Central memory CD4-positive, alpha-beta T cell (primary cell): ENCODE results near the gene DGKQ.
A peak's percentile ranks its signal among the peaks of the same experiment; 100 is the strongest.

Experiments
- DNase-seq: peaks from one replicate; pipeline ENCODE4 v3.0.0; 2022
- total RNA-seq, 3 experiments: gene quantifications; one replicate each; lab custom pipeline; 2026; lab: John Stamatoyannopoulos, UW

Gene DGKQ, protein sequence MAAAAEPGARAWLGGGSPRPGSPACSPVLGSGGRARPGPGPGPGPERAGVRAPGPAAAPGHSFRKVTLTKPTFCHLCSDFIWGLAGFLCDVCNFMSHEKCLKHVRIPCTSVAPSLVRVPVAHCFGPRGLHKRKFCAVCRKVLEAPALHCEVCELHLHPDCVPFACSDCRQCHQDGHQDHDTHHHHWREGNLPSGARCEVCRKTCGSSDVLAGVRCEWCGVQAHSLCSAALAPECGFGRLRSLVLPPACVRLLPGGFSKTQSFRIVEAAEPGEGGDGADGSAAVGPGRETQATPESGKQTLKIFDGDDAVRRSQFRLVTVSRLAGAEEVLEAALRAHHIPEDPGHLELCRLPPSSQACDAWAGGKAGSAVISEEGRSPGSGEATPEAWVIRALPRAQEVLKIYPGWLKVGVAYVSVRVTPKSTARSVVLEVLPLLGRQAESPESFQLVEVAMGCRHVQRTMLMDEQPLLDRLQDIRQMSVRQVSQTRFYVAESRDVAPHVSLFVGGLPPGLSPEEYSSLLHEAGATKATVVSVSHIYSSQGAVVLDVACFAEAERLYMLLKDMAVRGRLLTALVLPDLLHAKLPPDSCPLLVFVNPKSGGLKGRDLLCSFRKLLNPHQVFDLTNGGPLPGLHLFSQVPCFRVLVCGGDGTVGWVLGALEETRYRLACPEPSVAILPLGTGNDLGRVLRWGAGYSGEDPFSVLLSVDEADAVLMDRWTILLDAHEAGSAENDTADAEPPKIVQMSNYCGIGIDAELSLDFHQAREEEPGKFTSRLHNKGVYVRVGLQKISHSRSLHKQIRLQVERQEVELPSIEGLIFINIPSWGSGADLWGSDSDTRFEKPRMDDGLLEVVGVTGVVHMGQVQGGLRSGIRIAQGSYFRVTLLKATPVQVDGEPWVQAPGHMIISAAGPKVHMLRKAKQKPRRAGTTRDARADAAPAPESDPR
- 28.9 to 90.3 (median 54.0) reads per million in 3 experiments for total RNA-seq

DNA sequence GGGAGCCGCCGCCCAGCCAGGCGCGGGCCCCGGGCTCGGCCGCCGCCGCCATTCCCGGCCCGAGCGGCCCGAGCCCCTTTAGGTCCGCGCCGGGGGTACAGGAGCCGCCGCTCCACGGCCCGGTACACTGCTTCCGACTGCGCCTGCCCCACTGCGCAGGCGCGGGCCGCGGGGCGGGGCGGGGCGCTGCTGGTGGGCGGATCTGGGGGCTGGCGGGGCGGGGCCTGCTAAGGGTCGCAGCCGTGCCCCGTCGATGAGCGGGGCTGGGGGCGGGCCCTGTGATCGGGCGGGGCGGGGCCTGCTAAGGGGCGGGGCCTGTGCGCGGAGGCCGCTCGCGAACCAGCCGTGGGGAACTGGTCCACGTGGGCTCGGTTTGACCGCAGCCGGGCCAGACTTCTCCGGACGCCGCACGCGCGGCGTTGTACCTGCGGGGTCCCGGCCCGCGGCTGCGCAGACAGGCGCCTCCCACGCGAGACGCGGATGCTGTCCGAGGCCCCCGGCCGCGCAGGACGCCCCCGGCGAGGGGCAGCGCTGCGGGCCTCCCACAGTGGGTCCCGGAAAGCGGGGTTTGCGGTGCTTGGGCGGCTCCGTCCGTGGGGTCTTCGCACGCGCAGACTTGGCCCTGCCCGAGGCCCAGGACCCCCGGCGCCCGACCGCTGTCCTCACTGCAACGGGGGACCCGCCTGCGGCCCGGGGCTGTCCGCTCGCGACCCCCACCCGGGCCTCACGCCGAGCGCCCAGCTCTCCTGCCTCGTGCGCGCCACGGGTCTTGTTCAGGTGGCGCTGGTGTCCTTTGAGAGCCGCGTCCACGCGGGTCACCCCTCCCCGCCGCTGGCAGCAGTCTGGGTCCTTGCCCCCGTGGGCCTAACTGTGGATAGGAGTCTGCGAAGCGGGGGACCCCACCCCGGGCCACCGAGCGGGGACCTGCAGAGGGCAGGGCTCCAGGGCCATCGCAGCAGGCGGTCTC is at the start of gene DGKQ:
Gene DGKQ (minus strand): TSS at position 139 of the 967 bp plus-strand sequence. CDS start 87 bp downstream, at position 52.
- peak; percentile 78 for DNase-seq

DNA sequence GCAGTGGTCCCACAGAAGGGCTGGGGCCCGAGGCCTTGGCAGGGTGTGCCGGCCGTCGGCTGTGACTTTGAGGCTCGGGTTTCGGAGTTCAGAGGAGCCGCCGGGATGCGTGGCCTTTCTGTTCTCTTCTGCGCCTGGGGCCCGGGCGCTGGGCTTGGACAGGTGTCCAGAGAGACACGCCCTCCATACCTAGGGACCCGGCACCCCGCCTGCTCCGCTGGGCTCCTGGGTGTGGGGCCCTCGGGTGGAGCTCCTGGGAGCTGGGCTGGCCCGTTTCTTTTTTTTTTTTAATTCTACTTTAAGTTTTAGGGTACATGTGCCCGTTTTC is 49.3 kb upstream of the DGKQ start:
- no peak for DNase-seq

DNA sequence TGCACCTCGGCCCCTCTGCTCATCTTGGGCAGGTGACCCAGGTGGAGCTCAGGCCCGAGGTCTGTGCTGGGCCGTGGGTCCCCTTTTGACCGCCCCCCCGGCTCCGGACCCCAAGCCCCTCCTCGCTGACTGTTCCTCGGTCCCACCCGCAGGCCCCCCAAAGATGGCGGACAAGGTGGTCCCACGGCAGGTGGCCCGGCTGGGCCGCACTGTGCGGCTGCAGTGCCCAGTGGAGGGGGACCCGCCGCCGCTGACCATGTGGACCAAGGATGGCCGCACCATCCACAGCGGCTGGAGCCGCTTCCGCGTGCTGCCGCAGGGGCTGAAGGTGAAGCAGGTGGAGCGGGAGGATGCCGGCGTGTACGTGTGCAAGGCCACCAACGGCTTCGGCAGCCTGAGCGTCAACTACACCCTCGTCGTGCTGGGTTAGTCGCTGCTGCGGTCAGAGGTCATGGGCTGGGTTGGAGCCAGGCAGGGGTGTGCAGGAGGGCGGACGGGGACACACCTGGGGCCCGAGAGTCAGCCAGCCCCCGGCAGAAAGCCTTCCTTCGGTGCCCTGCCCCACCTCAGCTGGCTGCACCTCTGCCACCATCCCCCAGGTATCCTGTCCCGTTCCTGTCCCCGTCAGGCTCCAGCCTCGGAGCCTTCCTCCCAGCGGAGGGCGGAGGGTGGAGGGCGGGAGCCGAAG is 48.8 kb upstream of the DGKQ start:
- no peak for DNase-seq

DNA sequence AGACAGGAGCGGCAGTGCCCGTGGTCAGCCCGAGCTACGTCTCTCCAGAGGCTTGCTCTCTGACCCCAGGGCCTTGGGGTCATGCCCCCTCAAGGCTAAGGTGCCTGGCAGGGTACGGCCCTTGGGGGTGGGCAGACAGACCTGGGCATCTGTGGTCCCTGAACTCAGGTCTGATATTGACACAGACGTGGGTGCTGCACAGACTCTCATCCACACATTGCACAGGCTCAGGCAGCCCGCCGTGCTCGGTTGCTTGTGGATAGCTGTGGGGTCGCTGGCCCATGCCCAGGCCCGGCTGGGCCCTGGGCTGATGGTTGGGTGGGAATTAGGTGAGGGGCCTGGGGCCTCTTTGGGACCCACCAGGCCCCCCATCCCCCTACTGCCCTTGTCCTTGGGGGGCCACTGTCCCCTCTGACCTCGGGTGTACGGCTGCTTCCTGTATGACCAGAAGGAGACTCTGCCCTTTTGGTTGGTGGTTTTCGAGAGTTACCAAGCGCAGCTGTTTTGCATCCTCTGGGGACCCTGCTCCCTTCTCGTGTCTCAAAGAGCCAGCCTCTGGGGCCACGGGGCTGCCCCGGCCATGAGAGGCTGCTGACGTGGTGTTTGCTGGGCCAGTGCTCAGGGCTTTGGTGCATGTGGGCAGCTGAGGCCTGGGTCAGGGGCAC is 48.1 kb upstream of the DGKQ start:
- DNase-seq = no peak

DNA sequence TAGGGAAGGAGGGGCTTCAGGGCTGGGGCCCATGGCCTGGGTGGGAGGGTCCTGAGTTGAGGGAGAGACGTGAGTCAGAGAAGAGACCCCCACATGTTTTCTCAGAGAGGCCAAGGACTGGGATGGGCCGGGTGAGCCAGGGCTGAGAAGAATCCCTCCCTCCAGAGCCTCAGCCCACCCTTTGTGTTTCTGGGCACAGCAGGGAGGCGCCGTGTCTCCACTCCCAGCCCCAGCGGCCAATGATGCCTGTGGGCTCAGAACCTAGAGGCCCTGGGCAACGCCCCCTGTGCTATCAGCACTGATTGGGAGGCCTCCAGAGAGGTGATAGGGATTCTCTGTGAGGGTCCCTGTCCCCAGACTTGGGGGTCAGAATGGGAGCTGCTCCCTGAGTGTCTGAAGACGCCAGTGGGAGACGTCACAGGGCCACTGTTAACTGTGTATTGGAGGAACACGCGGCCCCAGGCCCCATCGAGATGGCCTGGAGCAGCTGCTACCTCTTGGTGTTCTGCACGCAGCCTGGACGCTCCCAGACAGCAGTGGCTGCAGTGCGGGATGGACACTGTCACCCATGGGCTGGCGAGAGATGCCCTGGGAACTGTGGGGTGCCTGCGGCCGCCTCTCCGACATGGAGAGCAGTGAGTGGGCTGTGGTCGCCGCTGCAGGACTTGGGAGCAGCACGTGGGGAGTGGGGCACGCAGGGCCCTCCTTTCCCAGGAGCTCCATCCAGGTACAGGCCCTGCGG is 46.5 kb upstream of the DGKQ start:
- no peak for DNase-seq

DNA sequence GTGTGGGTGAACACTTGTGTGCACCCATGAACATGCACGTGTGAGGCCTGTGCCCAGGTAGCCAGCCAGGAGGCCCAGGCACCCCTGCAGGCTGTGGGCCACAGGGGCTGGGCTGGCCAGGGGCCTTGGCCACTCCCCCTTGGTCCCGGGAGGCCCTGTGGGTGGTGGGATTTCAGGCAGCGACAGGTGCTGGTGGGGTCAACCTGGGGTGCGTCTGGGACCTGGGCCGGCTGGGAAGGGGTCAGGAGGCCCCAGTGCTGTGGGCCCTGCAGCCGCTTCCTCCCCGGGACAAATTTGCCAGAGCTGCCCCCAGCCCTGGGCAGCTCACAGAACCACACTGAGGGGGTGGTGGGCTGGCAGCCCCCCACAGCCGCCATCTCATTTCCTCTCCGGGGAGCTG is 46.0 kb upstream of the DGKQ start:
- no peak for DNase-seq

DNA sequence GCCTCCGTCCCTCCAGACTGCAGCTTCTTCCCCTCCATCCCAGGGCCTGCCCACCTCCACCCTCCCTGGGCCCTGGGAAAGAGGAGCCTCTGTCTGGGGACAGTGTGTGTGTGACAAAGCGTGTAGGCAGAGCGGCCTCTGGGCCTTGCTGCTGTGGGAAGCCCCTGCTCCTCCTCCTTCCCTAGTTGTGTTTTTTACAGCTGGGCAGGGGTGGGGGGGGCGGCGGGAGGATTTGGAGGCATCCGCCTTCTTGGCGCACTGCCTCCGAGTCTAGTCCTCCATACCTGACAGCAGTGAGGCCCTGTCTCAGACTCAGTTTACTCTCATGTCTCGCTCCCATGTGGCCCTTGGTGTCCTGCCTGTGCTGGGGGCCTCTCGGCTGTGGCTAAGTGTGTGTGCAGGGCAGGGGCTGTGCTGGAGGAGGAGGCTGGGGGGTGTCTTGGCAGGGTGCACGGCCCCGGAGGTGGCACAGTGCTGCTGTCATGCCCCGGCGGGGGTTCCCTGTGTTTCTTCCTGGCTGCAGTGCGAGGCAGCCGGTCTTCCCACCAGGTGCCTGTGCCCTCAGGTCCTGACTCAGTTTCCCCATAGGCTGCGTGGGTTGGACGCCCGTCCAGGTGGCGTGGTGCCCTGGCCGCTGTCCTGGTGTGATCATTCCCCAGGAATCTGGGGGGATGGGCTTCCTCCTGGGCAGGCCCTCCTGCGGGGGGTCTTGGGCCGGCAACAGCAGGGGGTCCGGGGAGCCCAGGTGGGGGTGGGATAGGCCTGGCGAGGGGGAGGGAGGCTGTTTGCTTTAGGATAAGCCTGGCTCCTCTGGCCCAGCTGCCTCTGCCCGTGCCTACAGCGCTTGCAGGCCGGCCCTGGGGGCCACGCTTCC is 45.0 kb upstream of the DGKQ start:
- DNase-seq = no peak

DNA sequence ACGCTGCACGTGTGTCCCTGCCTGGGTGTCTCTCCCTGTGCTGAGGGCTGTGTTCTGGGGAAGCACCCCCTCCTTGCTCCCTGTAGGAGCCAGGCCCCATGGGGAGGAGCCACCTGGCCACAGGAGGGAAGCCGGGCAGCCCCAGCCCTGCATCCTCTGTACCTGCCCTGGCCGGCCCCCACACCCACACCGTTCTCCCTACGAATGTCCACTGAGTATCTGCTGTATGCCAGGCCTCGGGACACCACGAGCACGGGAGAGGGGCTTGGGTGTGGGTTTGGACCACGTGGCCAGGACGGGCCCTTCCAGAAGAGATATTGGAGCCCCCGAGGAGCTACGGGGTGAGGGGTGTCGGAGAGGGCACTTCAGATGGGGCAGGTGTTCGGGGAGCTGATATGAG is 44.3 kb upstream of the DGKQ start:
- no peak for DNase-seq

DNA sequence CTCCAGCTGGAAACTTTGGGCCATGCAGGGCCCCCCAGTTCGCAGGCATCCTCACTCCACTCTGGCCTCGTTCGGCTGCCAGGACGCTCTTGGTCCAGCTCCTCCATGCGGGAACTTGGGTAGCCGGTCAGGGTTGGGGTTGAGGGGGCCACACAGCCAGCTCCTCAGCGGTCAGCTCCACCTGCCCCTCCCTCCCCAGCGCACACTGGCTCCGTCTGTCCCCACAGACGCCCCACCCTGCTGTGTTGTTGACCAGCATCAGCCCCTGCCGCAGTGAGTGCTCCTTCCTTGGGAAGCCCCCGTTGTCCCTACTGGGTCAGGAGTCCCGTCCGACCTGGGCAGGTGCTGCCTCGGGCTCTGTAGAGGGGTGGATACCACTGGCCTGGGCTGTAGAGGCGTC is 43.8 kb upstream of the DGKQ start:
- no peak for DNase-seq

DNA sequence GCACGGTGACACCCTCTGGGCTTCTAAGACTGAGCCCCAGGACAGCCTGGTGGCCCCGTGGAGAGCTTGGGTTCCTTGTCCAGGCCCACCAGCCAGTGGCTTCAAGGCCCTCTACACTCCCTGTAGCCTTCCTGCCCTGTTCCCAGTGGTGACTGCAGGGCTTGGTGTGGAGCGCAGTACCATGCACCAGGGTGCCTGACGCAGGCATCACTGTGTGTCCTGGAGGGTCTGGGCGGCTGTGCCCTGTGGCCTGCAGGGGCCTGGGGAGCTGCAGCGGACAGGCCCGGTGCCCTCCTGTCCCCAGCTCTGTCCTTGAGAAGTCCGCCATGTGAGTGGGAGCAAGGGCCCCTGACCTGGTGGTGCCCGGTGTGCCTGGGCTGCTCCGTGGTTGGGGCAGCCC is 42.4 kb upstream of the DGKQ start:
- DNase-seq = no peak

DNA sequence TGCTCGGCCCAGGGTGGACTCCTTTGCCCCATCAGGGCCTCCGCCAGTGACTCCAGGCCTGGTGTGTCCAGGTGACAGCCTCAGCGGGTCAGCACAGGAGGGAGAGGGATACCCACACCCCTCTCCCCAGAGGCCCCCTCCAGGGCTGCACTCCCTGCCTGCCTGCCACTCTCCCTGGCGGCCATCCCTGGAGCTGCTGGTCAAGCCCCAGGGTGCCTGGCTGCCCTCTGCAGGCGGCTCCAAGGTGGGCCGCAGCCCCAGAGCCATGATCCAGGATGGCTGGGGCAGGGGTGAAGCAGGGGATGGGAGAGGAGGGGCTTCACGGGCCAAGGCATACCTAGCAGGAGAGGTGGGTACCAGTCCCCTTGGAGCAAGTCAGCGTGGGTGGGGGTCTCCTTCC is 41.8 kb upstream of the DGKQ start:
- DNase-seq = no peak

DNA sequence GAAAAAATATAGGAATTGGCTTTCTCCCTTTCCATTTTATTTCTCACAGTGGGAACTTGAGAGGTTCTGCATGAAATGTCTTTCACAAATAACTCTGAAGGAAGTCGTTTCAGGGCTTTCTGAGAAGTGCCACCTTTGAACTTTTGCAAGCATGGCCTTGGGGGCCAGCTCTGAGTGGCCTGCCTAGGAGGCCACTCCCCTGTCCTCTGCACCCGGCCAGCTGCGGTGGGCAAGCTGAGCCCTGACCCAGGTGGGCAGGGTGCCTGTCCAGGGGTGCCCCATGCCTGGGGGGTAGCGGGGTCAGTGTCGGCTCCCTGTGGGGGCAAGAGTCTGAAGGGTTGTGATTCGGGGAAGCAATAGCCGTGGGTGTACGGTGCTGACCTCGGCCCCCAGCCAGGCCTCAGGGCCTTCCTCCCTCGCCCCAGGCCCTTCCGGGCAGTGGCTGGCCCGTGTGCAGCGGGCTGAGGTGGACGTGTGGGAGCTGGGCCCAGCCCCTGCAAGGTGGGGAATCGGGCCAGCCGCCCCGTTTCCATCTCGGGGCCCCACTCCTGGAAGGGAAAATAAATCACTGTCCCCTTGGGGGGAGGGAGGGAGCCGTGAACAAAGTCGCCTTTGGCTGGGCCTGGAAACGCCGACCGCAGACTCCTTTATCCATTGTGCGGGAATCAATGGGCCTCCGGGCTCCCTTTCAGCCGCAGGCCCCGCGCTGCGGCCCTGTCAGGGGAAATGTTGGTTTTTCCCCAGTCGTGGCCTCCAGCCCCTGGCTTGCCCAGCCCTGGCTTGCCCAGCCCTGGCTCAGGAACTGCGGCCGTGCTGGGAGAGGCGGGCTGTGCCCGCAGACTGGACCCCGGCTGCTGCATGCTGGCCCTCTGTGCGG is 41.2 kb upstream of the DGKQ start:
- DNase-seq = no peak

DNA sequence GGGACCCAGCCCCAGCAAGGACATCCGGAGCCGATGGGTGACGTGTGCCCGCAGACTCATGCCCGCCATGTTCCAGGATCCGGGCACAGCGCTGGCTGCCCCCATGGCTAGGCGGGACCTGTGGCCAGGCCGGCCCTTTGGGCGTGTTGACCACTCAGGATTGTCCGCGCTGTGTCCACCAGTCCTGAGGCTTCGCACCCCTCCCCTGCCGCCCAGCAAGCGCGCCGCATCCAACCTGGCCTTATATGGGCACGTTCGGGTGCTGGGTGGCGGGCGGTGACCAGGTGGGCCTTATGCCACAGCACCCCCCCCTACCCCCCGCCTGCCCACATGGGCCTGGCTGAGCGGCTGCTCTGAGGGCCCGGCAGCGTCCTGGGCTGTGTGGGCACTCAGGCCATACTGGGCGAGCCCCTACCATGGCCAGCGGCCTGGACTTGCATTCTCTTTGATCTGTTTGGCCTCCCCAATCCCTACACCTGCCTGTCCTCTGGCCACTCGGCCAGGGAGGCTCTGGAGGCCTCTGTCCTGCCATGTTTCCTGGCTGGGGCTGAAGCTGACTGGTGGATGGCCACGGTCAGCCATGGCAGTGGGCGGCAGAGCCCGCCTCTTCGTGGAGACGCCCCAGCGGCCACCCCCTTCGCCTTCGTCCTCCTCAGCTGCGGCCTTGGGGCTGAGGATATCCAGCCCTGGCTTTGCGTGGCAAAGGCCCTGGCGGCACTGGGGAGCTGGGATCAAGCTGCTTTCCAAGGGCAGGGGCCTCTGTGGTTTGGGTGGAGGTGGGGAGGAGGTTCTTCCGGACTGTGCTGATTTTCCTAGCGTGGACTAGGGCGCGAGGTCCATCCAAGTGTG is 40.1 kb upstream of the DGKQ start:
- no peak for DNase-seq

DNA sequence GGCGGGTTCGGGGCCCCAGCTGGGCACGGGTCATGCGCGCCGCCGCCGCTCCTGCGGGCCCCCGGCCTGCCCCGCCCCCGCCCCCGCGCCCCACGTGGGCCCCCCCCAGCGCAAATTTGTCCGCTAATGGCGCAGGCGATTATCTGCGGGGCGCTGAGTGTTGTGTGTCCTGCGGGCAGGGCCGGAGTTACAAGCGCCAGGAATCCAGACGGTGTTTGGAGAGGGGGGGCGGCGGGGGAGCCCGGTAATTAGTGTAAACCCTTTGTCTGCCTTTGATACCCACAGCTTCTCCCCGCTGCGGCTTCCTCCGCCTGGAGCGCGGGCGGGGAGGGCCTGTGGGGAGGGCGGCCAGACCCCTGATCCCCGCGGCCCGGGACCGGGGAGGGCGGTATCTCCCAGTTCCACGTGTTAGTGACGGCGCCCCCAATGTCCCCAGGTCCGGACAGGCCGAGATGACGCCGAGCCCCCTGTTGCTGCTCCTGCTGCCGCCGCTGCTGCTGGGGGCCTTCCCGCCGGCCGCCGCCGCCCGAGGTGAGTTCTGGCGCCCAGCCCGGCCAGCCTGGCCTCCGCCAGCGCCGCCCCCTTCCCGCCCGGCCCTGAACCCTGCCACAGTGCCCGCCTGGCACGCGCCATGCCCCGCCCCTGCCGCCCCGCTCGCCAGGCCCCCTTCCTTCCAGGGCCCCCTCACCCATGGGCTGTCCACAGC is 38.8 kb upstream of the DGKQ start:
- peak; percentile 29 for DNase-seq

DNA sequence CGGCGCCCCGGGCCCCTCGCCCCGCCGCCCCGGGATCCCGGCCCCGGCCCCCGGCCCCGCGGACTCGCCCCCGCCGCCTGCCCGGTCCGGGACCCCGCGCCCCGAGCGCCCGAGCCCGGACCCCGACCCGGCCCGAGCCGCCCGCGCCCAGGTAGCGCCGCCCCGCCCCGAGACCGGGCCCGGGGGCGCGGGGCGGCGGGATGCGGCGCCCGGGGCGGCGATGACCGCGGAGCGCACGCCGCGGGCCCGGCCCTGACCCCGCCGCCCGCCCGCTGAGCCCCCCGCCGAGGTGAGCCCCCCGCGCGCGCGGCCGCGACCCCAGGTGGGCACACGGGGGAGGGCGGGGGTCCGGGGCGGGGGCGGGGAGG is 38.3 kb upstream of the DGKQ start:
- DNase-seq = no peak

DNA sequence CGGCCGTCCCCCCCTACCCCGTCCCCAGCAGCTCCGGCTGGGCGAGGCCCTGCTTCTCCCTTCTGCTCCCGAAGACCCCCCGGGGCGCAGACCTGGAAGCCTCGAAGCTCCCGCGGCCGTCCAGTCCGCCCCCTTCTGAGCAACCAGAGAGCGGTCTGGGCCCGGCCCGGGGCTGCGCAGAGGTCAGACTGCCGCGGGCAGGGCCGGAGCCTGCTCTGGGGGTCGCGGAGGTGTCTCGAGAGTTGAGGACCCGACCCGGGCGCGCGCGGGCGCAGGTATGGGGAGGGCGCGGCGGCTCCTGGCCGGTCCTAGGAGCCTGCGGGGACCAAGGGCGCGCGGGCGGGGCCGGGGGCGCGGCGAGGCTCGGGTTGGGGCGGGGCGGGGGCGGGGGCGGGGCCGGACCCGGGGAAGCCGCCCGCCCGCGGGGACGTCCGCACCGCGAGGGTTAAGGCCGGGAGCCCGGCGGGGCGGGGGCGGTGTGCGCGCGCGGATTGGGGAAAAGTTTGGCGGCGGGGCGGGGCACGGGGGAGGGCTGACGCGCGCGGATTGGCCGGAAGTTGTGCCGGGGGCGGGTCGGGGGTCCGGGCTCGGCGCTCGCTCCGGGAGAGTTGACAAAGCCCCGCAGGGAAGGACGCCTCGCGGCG is 37.8 kb upstream of the DGKQ start, which contains the start of gene FGFRL1:
Gene FGFRL1 (plus strand): TSS at position 605 of the 644 bp plus-strand sequence. CDS start 860 bp downstream, outside the sequence.
- peak; percentile 84 for DNase-seq
